ENCODE results near the gene PDE6A. TPM values are rescaled to one million over a fixed set of nuclear protein-coding genes. Genes with fewer than 3 reads are reported as not detected.
"Not testable (repeated sequence)": the region's sequence is repeated elsewhere in the genome, so short reads cannot be mapped to it uniquely, and the experiment has no call there.

Gene PDE6A
- total and polyA plus RNA-seq, 2 experiments from 2014 or later: not detected

DNA sequence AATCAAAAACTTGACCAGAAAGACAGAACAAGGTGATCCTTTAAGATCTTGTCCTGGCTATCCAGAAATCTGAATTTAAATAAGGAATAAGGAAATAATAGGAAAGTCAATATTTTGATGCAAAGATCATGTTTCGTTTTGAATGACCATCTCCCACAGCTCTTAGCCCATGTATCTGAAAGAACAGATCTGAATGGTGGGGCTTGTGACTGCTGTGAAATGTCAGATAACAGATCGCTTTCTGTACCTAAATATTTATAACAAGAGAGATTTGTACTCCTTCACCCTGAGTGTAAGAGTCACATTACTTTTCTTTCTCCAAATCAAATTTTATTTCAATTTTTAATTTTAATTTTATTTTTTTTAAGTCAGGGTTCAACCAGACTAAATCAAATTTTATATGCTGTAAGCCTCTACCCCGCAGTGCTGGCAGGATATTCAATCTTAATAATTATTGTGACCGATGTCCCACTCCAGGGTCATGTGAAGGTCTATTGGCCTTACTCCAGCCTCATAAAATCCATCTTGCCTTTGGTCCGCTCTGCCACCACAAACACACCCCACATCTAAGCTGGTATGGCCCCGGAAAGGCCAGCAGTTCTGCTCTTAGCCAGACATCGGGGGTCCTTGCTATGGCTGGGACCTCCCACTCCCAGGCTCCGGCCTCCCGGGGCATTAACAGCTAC lies 9.0 kb upstream of the PDE6A start:
- 0 out of 2 replicates have a peak, but pooled peaks cover under 1% of the 10 kb centered on the region for H3F3A ChIP-seq (ENCODE audit: insufficient read depth)
- H3K9me3 ChIP-seq (ENCODE audit: low read depth): no peaks in the 10 kb centered on the region
- TF ChIP-seq EZH2phosphoT487 (IDR thresholded peaks at IDR 0.05; ENCODE audit: insufficient read depth, low read depth) (no peak), EZH2 (IDR thresholded peaks at IDR 0.05; ENCODE audit: insufficient read depth, poor library complexity, severe bottlenecking) (no peak)
- H3K36me3 ChIP-seq (ENCODE audit: low read depth): no peaks in the 10 kb centered on the region
- no peak overlapping the region for H3K27ac ChIP-seq
- in situ Hi-C loops (cut with MboI): no loop called here
- DNase-seq: no peak
- no peaks in the 10 kb centered on the region for H3K4me1 ChIP-seq (ENCODE audit: insufficient read depth)
- H2AFZ ChIP-seq: no peak overlapping the region
- 65 to 70% methylated on average over 8 to 9 of the region's 9 CpGs for WGBS, 2 experiments (ENCODE audit: low coverage in 1 of 2, low lambda C conversion rate in 2 of 2, missing lambda C conversion rate in 2 of 2)
- H3K4me2 ChIP-seq (ENCODE audit: unreplicated experiment): no peak overlapping the region
- H3K9me2 ChIP-seq (ENCODE audit: insufficient read depth): no peaks in the 10 kb centered on the region
- no peak overlapping the region for H3K4me3 ChIP-seq
- no peaks in the 10 kb centered on the region for H4K20me1 ChIP-seq (ENCODE audit: insufficient read depth)
- H3K9ac ChIP-seq: no peak overlapping the region
- 0 out of 2 replicates have a peak, but pooled peaks cover 5% of the 10 kb centered on the region for H3K27me3 ChIP-seq (replicated peaks; ENCODE audit: insufficient read depth)
- H3K79me2 ChIP-seq (ENCODE audit: insufficient read depth): no peaks in the 10 kb centered on the region

DNA sequence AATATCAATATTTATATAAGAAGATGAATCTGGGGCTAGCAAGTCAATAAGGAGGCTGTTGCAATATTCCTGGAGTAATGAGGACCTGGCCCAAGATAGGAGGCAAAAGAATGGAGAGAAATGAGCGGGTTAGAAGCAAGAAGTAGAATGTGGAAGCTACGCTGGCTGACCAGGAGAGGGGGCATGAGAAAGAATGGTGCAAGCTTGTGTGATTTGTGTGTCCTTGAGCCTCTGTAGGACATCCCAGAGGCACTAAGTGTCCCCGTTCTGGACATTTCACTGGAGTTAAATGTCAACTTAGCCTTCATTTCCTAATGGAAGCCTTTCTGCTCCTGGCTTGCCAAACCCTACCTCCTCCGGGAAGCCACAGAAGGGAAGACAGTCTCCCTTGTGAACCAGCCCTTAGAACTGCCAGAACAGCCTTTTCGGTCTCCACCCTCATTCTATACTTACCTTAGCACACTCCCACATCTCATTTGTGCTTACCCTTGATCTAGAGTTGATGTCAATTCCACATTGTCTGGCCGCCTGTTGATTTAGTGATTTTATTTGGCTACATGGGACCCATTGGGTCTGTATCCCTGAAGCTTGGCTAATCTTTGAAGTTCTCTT lies 6.7 kb upstream of the PDE6A start:
- in situ Hi-C loops (cut with MboI): no loop called here
- no peaks in the 10 kb centered on the region for H4K20me1 ChIP-seq (ENCODE audit: insufficient read depth)

DNA sequence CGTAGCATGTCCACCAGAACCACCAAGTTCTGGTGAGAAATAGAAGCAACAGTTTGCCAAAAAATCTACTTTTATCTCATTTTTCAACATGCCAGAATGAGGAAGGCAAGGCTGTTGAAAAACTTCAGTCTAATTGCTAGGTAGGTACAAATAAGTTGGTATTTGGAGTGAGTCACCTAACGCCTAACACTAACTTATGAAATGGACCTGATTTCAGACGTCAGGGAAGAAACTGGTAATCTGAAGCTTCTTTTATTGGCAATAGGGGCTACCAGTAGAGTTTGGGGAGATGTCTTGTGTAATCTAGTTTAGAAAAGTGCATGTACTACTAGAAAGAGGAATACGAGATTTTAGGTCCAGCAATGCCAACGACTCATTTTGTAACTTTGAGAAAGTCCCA lies 4.4 kb upstream of the PDE6A start:
- Histone ChIP-seq H3K27ac (no peak overlapping the region), H3K27me3 (replicated peaks; ENCODE audit: insufficient read depth) (0 out of 2 replicates have a peak, but pooled peaks cover 7% of the 10 kb centered on the region), H3F3A (ENCODE audit: insufficient read depth) (no peaks in the 10 kb centered on the region), H4K20me1 (ENCODE audit: insufficient read depth) (no peaks in the 10 kb centered on the region), H3K4me3 (no peak overlapping the region), H3K9me3 (ENCODE audit: low read depth) (no peaks in the 10 kb centered on the region), H3K36me3 (ENCODE audit: low read depth) (no peaks in the 10 kb centered on the region), H3K9me2 (ENCODE audit: insufficient read depth) (no peaks in the 10 kb centered on the region), H3K9ac (no peak overlapping the region), H3K79me2 (ENCODE audit: insufficient read depth) (no peaks in the 10 kb centered on the region), H3K4me1 (ENCODE audit: insufficient read depth) (no peaks in the 10 kb centered on the region), H2AFZ (no peak overlapping the region), H3K4me2 (ENCODE audit: unreplicated experiment) (no peak overlapping the region)
- 80 to 84% methylated on average over 5 of the region's 5 CpGs for WGBS, 2 experiments (ENCODE audit: low coverage in 1 of 2, low lambda C conversion rate in 2 of 2, missing lambda C conversion rate in 2 of 2)
- DNase-seq: no peak
- in situ Hi-C loops (cut with MboI): no loop called here
- no peak for TF ChIP-seq EZH2 (IDR thresholded peaks at IDR 0.05; ENCODE audit: insufficient read depth, poor library complexity, severe bottlenecking)
- no peak for TF ChIP-seq EZH2phosphoT487 (IDR thresholded peaks at IDR 0.05; ENCODE audit: insufficient read depth, low read depth)

More for the DNA sequence above, 6.7 kb upstream of the PDE6A start:
- TF ChIP-seq EZH2 (IDR thresholded peaks at IDR 0.05; ENCODE audit: insufficient read depth, poor library complexity, severe bottlenecking) (no peak), EZH2phosphoT487 (IDR thresholded peaks at IDR 0.05; ENCODE audit: insufficient read depth, low read depth) (no peak)
- DNase-seq: no peak
- H3K36me3 ChIP-seq (ENCODE audit: low read depth): no peaks in the 10 kb centered on the region
- H3K4me2 ChIP-seq (ENCODE audit: unreplicated experiment): no peak overlapping the region
- no peak overlapping the region for H3K27ac ChIP-seq
- H3K4me1 ChIP-seq (ENCODE audit: insufficient read depth): no peaks in the 10 kb centered on the region
- no peak overlapping the region; the same call in 1 of the 2 replicates for H2AFZ ChIP-seq
- WGBS, 2 experiments (ENCODE audit: low coverage in 1 of 2, low lambda C conversion rate in 2 of 2, missing lambda C conversion rate in 2 of 2): 61 to 70% methylated on average over 6 of the region's 6 CpGs
- H3K9me3 ChIP-seq (ENCODE audit: low read depth): no peaks in the 10 kb centered on the region
- no peak overlapping the region for H3K4me3 ChIP-seq
- H3F3A ChIP-seq (ENCODE audit: insufficient read depth): no peaks in the 10 kb centered on the region
- no peaks in the 10 kb centered on the region for H3K9me2 ChIP-seq (ENCODE audit: insufficient read depth)
- no peak overlapping the region for H3K9ac ChIP-seq
- H3K79me2 ChIP-seq (ENCODE audit: insufficient read depth): no peaks in the 10 kb centered on the region
- 0 out of 2 replicates have a peak, but pooled peaks cover 7% of the 10 kb centered on the region for H3K27me3 ChIP-seq (replicated peaks; ENCODE audit: insufficient read depth)

DNA sequence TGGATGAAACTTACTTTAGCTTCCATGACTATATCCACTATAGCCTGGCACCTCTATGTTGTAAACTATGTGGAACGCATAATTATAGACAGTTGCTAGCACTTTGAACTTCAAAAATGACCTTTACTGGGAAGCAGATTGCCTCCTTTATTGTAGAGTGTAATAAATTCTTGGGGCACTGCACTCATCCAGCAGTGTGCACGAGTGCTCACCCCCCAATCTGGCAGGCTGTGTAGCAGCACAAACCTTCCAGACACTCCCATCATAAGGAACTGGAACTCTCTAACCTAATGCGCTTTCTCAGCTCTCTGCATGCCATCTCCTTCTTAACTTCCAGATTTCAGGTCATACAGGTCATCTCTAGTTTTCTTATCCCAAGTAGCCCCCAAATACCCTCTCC lies 1.5 kb upstream of the PDE6A start:
- TF ChIP-seq EZH2phosphoT487 (IDR thresholded peaks at IDR 0.05; ENCODE audit: insufficient read depth, low read depth) (no peak), EZH2 (IDR thresholded peaks at IDR 0.05; ENCODE audit: insufficient read depth, poor library complexity, severe bottlenecking) (no peak)
- Histone ChIP-seq H3F3A (ENCODE audit: insufficient read depth) (no peaks in the 10 kb centered on the region), H4K20me1 (ENCODE audit: insufficient read depth) (no peaks in the 10 kb centered on the region), H3K9ac (no peak overlapping the region), H3K9me2 (ENCODE audit: insufficient read depth) (no peaks in the 10 kb centered on the region), H3K27ac (no peak overlapping the region), H3K4me1 (ENCODE audit: insufficient read depth) (no peaks in the 10 kb centered on the region), H3K4me3 (no peak overlapping the region), H3K27me3 (replicated peaks; ENCODE audit: insufficient read depth) (0 out of 2 replicates have a peak, but pooled peaks cover 7% of the 10 kb centered on the region), H3K9me3 (ENCODE audit: low read depth) (no peaks in the 10 kb centered on the region), H3K79me2 (ENCODE audit: insufficient read depth) (no peaks in the 10 kb centered on the region), H2AFZ (no peak overlapping the region), H3K4me2 (ENCODE audit: unreplicated experiment) (no peak overlapping the region), H3K36me3 (ENCODE audit: low read depth) (no peaks in the 10 kb centered on the region)
- in situ Hi-C loops (cut with MboI): no loop called here
- DNase-seq: no peak
- WGBS, 2 experiments (ENCODE audit: low coverage in 1 of 2, low lambda C conversion rate in 2 of 2, missing lambda C conversion rate in 2 of 2): 46 to 52% methylated on average over 3 of the region's 3 CpGs

DNA sequence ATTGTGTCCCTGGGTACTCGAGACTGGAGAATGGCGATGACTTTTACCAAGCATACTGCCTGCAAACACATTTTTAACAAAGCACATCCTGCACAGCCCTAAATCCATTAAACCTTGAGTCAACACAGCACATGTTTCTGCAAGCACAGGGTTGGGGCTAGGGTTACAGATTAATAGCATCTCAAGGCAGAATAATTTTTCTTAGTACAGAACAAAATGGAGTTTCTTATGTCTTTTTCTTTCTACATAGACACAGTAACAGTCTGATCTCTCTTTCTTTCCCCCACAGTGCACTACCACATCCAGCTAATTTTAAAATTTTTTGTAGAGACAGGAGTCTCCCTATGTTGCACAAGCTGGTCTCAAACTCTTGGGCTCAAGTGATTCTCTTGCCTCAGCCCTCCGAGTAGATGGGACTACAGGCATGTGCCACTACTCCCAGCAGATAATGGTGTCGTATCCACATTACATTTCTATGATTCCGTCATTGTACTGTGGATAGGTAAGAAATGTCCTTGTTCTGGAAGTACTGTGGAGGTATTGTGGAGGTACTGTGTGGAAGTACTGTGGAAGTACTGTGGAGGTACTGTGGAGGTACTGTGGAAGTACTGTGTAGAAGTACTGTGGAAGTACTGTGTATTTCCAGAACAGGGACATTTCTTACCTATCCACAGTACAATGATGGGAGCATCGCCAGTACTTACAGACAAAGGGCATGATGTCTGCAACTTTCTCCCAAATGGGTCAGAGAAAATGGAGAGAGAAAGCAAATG lies 1.2 kb downstream of the PDE6A start:
- H3K4me2 ChIP-seq (ENCODE audit: unreplicated experiment); H2AFZ ChIP-seq; H3K36me3 ChIP-seq (ENCODE audit: low read depth); H3K9me3 ChIP-seq (ENCODE audit: low read depth); H3K9ac ChIP-seq; DNase-seq; H3K27me3 ChIP-seq (replicated peaks; ENCODE audit: insufficient read depth); H3K27ac ChIP-seq; H3K9me2 ChIP-seq (ENCODE audit: insufficient read depth); H3K4me3 ChIP-seq; H4K20me1 ChIP-seq (ENCODE audit: insufficient read depth); H3K79me2 ChIP-seq (ENCODE audit: insufficient read depth); in situ Hi-C loops (cut with MboI): not testable (repeated sequence)
- Histone ChIP-seq H3K4me1 (ENCODE audit: insufficient read depth) (peaks cover 16% of the 10 kb centered on the region), H3F3A (ENCODE audit: insufficient read depth) (peaks cover 19% of the 10 kb centered on the region)
- 84 to 86% methylated on average over 6 of the region's 6 CpGs for WGBS, 2 experiments (ENCODE audit: low coverage in 1 of 2, low lambda C conversion rate in 2 of 2, missing lambda C conversion rate in 2 of 2)

DNA sequence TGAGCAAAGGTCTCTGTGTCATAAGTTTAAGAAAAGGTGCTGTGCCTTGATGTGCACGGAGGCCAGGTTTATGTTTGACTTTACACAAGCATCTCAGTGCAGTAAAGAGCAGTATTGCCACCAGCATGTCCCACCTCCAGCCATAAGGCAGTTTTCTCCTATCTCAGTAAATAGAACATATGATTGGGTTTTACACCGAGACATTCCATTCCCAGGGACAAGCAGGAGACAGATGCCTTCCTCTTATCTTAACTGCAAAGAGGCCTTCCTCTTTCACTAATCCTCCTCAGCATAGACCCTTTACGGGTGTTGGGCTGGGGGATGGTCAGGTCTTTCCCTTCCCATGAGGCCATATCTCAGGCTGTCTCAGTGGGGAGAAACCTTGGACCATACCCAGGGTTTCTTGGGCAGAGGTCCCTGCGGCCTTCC lies 1.8 kb downstream of the PDE6A start:
- H3K79me2 ChIP-seq (ENCODE audit: insufficient read depth); in situ Hi-C loops (cut with MboI); H2AFZ ChIP-seq; H4K20me1 ChIP-seq (ENCODE audit: insufficient read depth); H3K36me3 ChIP-seq (ENCODE audit: low read depth); H3K9ac ChIP-seq; H3K27ac ChIP-seq; H3K4me3 ChIP-seq; H3K9me2 ChIP-seq (ENCODE audit: insufficient read depth); H3K9me3 ChIP-seq (ENCODE audit: low read depth); H3K4me2 ChIP-seq (ENCODE audit: unreplicated experiment); DNase-seq; H3K27me3 ChIP-seq (replicated peaks; ENCODE audit: insufficient read depth): not testable (repeated sequence)
- peaks cover 23% of the 10 kb centered on the region for H3K4me1 ChIP-seq (ENCODE audit: insufficient read depth)
- peaks cover 25% of the 10 kb centered on the region for H3F3A ChIP-seq (ENCODE audit: insufficient read depth)
- 64 to 68% methylated on average over 4 of the region's 4 CpGs for WGBS, 2 experiments (ENCODE audit: low coverage in 1 of 2, low lambda C conversion rate in 2 of 2, missing lambda C conversion rate in 2 of 2)
